ENCODE results near the gene STOM.
A peak's percentile ranks its signal among the peaks of the same experiment; 100 is the strongest.

Gene STOM

GRCh38 chr9:121318631-121319382, 51.2 kb downstream of the STOM start:
- DNase-seq = no peak

GRCh38 chr9:121317737-121318630, 52.1 kb downstream of the STOM start:
- no peak for DNase-seq

DNA sequence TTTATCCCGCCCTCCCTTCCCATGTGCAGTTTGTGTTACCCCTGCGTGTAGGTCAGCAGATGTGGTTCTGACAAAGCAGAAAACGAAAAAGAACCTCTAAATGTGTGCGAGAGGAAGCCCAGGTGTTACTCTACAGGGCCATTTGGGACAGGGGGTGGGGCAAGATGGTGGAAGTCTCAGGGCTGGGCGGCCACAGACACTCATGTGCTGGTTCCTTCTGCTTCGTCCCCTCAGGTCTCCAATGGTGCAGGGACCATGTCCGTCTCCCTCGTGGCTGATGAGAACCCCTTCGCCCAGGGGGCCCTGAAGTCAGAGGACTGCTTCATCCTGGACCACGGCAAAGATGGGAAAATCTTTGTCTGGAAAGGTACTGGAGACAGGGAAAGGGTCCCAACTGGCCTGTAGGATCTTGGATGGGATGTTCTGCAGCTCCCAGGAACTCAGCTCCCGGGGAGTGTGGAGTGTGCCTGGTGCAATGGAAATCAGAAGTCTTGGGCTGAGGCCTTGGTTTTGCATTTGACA, 53.1 kb downstream of the STOM start:
- no peak for DNase-seq

GRCh38 chr9:121316378-121316777, 53.7 kb downstream of the STOM start:
- no peak for DNase-seq

DNA sequence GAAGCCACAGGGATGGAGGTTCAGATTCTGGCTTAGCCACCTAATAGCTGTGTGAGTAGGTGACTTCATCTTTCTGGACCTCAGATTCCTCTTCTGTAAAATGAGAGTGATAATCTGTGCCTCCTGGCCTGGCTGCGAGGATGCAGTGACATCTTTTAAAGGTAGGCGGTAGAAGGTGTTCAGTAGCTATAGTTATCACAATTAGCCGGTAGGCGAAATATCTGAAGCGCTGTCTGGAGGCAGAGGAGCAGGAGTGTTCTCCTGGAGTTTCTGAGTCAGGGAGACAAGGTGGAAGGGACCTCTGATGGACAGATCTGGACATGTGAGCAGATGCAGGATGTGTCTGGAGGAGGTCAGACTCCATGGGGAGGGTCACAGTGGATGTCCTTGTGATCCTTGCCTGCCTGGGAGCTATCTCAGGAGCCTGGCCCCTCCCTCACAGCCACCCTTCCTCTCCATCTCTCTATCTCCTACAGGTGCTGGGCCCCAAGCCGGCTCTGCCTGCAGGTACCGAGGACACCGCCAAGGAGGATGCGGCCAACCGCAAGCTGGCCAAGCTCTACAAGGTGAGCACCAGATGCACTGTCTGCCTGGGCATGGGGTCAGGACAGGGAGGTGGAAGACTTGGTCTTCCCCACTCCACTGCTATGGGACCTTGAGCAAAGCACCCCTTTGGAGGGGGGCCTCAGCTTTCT, 56.4 kb downstream of the STOM start:
- DNase-seq = no peak

GRCh38 chr9:121312169-121312568, 57.9 kb downstream of the STOM start:
- DNase-seq = no peak

GRCh38 chr9:121310571-121310970, 59.5 kb downstream of the STOM start:
- DNase-seq = no peak

GRCh38 chr9:121309833-121310425, 60.1 kb downstream of the STOM start:
- DNase-seq = no peak

- DNase-seq = no peak
Observed at GRCh38 chr9:121309171-121309570, 60.9 kb downstream of the STOM start.

DNA sequence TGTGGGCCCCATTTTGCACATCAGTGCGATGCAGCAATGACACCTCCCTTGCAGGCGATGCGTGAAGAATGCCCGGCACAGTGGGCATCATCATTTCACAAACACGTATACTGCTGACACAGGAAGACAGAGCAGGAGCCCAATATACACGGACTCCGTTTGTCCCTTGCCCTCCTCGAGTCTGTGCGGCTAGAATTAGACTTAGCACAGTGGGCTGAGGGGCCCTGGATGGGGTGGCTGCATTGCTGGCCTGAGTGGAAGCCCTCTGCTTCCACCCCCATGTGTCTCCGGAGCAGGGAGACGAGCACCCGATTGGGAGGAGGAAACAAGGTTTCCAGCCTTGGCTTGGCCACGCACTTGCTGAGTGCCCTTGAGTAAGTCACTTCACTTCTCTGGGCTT, 61.3 kb downstream of the STOM start:
- DNase-seq = no peak

DNA sequence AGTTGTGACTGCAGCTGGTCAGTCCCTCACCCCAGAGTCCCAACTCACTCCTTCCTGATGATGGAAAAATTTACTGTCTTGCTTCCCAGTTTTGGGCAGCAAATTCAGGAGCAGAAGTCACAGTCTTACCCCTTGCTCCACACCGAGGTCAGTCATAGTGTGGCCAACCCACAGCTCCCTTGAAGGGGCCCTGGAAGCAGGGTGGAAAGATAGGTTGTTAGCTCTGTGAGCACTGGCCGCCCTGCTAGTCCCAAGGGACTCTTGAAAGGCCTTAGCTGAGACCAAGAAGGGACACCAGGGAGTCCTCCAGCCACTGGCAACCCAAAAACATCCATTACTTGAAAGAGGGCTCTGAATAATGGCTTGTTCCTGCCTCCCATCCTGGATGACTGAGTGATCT, 62.1 kb downstream of the STOM start:
- no peak for DNase-seq

- DNase-seq = peak; percentile 40
Observed at GRCh38 chr9:121305269-121305994, 64.6 kb downstream of the STOM start.

DNA sequence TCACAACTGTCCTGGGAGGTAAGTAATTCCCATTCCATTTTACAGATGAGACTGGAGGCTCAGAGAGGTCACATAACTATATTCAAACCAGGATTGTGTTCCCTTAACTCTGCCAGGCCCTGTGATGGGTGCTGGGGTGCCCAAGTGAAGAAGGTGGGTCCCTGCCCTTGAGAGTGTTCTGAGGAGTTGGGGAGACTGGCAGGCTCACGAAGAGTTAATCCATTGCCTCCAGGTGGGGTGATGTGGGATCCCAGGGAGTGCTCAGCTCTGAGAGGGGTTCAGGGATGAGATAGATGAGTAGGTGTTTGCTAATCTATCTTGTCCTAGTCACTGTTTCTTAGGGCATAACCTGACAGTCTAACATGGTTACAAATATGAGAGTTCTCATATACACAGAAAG, 65.3 kb downstream of the STOM start:
- DNase-seq = no peak

- no peak for DNase-seq
Observed at GRCh38 chr9:121303456-121304451, 66.3 kb downstream of the STOM start.

- no peak for DNase-seq
Observed at GRCh38 chr9:121302786-121303185, 67.3 kb downstream of the STOM start.

- DNase-seq = no peak
Observed at GRCh38 chr9:121302341-121302740, 67.7 kb downstream of the STOM start.

DNA sequence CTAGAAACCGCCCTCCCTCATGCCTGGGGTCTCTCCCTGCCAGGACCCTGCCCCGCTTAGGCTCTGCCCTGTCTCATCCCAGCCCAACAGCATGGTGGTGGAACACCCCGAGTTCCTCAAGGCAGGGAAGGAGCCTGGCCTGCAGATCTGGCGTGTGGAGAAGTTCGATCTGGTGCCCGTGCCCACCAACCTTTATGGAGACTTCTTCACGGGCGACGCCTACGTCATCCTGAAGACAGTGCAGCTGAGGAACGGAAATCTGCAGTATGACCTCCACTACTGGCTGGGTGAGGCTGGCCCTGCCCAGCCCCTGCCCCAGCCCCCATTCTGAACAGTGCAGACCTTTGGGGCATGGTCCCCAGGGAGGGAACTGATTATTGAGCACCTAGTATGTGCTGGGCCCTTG, 68.2 kb downstream of the STOM start:
- DNase-seq = no peak

DNA sequence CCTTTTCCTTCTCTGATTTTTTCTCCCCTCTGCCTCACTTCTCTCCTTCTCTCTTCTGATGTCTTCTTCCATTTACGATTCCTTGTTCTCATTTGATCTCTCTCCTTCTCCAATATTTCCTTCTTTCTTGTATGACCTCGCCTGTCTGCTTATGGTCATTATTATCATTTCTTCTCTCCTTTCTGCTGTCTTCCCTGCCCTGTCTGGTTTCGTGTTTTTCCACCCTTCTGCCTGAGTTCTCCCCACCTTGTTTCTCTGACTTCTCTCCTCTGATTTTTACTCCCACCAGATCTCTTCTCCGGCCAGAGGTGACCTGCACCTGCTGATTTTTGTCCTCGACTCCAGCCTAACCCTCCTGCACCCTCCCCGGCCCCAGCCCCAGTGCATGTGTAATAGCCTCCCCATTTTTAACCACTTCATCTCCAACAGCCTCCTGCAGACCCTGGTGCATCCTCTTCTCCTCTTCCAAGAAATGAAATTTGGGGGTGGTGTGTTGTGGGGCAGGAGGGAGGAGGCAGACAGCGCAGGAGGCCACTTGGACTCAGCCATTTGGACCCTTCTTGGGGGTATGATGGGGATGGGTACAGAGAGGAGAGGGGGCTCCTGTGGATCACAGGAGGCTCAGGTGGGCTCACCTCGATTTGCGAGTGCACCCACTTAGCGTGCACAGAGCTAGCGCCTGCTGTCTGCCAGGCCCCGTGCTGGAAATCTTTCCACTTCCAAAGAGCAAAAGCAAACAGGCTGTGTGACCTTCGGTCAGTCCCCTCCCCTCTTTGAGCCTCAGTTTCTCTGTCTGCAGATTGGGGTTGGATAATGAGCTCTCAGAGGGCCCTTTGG, 69.5 kb downstream of the STOM start:
- no peak for DNase-seq

DNA sequence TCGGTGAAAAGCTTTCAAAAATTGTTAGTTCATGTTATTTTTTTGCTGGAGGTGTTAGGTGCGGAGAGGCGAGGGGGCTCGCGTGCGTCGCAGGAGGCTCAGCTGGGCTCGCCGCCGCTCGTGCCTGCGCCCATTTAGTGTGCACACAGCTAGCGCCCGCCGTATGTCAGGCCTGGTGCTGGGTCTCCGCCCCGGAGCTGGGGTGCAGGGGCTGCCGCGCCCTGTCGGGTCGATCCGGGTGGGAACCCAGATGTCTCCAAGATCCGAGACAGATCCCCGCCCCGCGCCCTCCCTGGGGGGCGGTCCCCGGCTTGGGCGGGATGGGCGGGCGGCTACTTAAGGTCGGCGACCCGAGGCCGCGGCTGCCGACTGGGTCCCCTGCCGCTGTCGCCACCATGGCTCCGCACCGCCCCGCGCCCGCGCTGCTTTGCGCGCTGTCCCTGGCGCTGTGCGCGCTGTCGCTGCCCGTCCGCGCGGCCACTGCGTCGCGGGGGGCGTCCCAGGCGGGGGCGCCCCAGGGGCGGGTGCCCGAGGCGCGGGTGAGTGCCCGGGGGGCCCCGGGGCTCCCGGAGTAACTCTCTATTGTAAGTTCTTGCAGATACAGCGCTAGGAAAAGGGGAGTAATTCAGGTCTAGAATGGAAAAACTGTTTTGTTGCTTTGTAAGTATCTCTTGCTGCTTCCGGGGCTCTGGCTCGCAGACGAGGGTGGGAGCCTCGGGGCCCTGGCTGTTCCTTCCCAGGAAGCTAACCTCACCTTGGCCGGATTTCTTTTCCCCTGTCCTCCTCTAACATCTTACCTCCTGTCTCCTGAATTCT, 70.4 kb downstream of the STOM start:
- peak; percentile 75 for DNase-seq

Measured in retina (tissue), 1 donor.